ENCODE results near the gene RNF144B.

DNA sequence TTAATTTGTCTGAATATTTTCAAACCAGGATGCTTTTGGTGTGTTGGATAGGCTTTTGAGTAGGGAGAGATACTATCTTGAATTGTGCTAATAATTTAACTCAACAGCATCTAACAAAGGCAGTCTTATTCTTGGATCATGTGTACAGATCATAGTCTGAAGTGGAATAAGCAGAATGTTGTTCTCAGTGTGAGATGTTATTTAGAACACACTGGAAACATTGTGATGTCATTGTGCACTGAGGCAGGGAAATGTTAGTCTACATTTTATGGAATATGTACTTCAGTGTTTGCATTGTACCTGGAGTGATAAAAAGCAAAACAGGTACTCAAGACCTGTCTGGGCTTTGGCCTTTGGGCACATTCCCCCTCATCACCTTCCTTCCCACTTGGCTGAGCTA is 35.0 kb downstream of the RNF144B start:
- TF ChIP-seq POLR2A (IDR thresholded peaks at IDR 0.05) (no peak), EP300 (IDR thresholded peaks at IDR 0.05) (no peak)
- TF ChIP-seq, protein P1, sequence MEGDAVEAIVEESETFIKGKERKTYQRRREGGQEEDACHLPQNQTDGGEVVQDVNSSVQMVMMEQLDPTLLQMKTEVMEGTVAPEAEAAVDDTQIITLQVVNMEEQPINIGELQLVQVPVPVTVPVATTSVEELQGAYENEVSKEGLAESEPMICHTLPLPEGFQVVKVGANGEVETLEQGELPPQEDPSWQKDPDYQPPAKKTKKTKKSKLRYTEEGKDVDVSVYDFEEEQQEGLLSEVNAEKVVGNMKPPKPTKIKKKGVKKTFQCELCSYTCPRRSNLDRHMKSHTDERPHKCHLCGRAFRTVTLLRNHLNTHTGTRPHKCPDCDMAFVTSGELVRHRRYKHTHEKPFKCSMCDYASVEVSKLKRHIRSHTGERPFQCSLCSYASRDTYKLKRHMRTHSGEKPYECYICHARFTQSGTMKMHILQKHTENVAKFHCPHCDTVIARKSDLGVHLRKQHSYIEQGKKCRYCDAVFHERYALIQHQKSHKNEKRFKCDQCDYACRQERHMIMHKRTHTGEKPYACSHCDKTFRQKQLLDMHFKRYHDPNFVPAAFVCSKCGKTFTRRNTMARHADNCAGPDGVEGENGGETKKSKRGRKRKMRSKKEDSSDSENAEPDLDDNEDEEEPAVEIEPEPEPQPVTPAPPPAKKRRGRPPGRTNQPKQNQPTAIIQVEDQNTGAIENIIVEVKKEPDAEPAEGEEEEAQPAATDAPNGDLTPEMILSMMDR (IDR thresholded peaks at IDR 0.05) = no peak

All from gastroesophageal sphincter (tissue), 3 donors.